H9 (cell line): ENCODE data around the gene DCAF10. TPM values are rescaled to one million over a fixed set of nuclear protein-coding genes. Genes with fewer than 3 reads are reported as not detected.

Experiments used
- DNase-seq: peaks from one replicate; pipeline ENCODE4 v3.0.0-alpha.2; 2017
- H2AFZ ChIP-seq: one replicate; pipeline ENCODE4 v1.6.1; 2013; ENCODE audit warnings: mild to moderate bottlenecking, low read length, control low read depth, moderate library complexity
- H2AK5ac ChIP-seq: 2 replicates; pipeline ENCODE4 v1.6.1; 2013; ENCODE audit warnings: low read length, control low read depth, mixed read lengths; ENCODE audit not compliant: insufficient read length
- H2BK120ac ChIP-seq: one replicate; pipeline ENCODE4 v1.6.1; 2013; ENCODE audit warnings: low read depth, mild to moderate bottlenecking, low read length, control low read depth, inconsistent platforms; ENCODE audit not compliant: poor library complexity, severe bottlenecking
- H2BK12ac ChIP-seq: 2 replicates; pipeline ENCODE4 v1.6.1; 2013; ENCODE audit warnings: low read length, control low read depth, mixed read lengths, low read depth; ENCODE audit not compliant: insufficient read length
- H2BK15ac ChIP-seq: 2 replicates; pipeline ENCODE4 v1.6.1; 2013; ENCODE audit warnings: low read depth, low read length, control low read depth
- H2BK20ac ChIP-seq: one replicate; pipeline ENCODE4 v1.6.1; 2013; ENCODE audit warnings: low read depth, mild to moderate bottlenecking, low read length, control low read depth, inconsistent platforms; ENCODE audit not compliant: poor library complexity, severe bottlenecking
- H2BK5ac ChIP-seq: 2 replicates; pipeline ENCODE4 v1.6.1; 2013; ENCODE audit warnings: low read length, control low read depth, mixed read lengths; ENCODE audit not compliant: insufficient read length
- H3K14ac ChIP-seq: 2 replicates; pipeline ENCODE4 v1.6.1; 2013; ENCODE audit warnings: low read length, control low read depth; ENCODE audit not compliant: insufficient read depth
- H3K18ac ChIP-seq: 2 replicates; pipeline ENCODE4 v1.6.1; 2013; ENCODE audit warnings: low read depth, mild to moderate bottlenecking, mixed read lengths, low read length, control low read depth; ENCODE audit not compliant: insufficient read length
- H3K23ac ChIP-seq: 2 replicates; pipeline ENCODE4 v1.6.1; 2013; ENCODE audit warnings: low read length, control low read depth, mixed read lengths, low read depth; ENCODE audit not compliant: insufficient read length
- H3K23me2 ChIP-seq: 2 replicates; pipeline ENCODE4 v1.6.1; 2013; ENCODE audit warnings: low read depth, mild to moderate bottlenecking, mixed read lengths, low read length, control low read depth; ENCODE audit not compliant: insufficient read length, poor library complexity, severe bottlenecking
- H3K27ac ChIP-seq: 2 replicates; pipeline ENCODE4 v1.5.1; 2013; ENCODE audit warnings: low read length, control low read depth, mixed read lengths, low read depth; ENCODE audit not compliant: insufficient read length
- H3K27me3 ChIP-seq: 2 replicates; pipeline ENCODE4 v1.6.1; 2013; ENCODE audit warnings: low read length, control low read depth, inconsistent platforms; ENCODE audit not compliant: insufficient read depth
- H3K4ac ChIP-seq: 2 replicates; pipeline ENCODE4 v1.6.1; 2013; ENCODE audit warnings: low read depth, mild to moderate bottlenecking, control low read depth, inconsistent platforms, low read length, moderate library complexity
- H3K4me1 ChIP-seq: 2 replicates; pipeline ENCODE4 v1.6.1; 2013; ENCODE audit warnings: low read length, control low read depth, inconsistent platforms; ENCODE audit not compliant: insufficient read depth
- H3K4me2 ChIP-seq: 2 replicates; pipeline ENCODE4 v1.6.1; 2013; ENCODE audit warnings: low read length, control low read depth, mixed read lengths; ENCODE audit not compliant: insufficient read length, insufficient read depth
- H3K56ac ChIP-seq: 2 replicates; pipeline ENCODE4 v1.6.1; 2013; ENCODE audit warnings: low read depth, mild to moderate bottlenecking, mixed read lengths, low read length, control low read depth; ENCODE audit not compliant: insufficient read length
- H3K79me1 ChIP-seq: 2 replicates; pipeline ENCODE4 v1.6.1; 2013; ENCODE audit warnings: low read depth, mild to moderate bottlenecking, moderate library complexity, low read length, control low read depth, inconsistent platforms; ENCODE audit not compliant: insufficient read depth, poor library complexity, severe bottlenecking
- H3K79me2 ChIP-seq: 2 replicates; pipeline ENCODE4 v1.6.1; 2013; ENCODE audit warnings: low read length, control low read depth, inconsistent platforms; ENCODE audit not compliant: insufficient read depth
- H3K9ac ChIP-seq: 2 replicates; pipeline ENCODE4 v1.6.1; 2013; ENCODE audit warnings: low read length, control low read depth, mixed read lengths; ENCODE audit not compliant: insufficient read length; ENCODE audit errors: extremely low read depth
- H3K9me3 ChIP-seq: one replicate; pipeline ENCODE4 v1.6.1; 2013; ENCODE audit warnings: low read depth, low read length, inconsistent platforms; ENCODE audit not compliant: control insufficient read depth
- H3T11ph ChIP-seq: one replicate; pipeline ENCODE4 v1.6.1; 2013; ENCODE audit warnings: mild to moderate bottlenecking, low read length, control low read depth, inconsistent platforms
- H4K20me1 ChIP-seq: one replicate; pipeline ENCODE4 v1.6.1; 2013; ENCODE audit not compliant: control insufficient read depth, insufficient read length, insufficient read depth
- H4K5ac ChIP-seq: 2 replicates; pipeline ENCODE4 v1.6.1; 2013; ENCODE audit warnings: low read depth, mild to moderate bottlenecking, mixed read lengths, low read length, control low read depth; ENCODE audit not compliant: insufficient read length
- H4K8ac ChIP-seq: replicated peaks from 2 replicates; pipeline ENCODE4 v1.6.1; 2013; ENCODE audit warnings: low read length, control low read depth, mixed read lengths, low read depth; ENCODE audit not compliant: insufficient read length
- H4K91ac ChIP-seq: 2 replicates; pipeline ENCODE4 v1.6.1; 2013; ENCODE audit warnings: low read depth, mild to moderate bottlenecking, moderate library complexity, mixed read lengths, low read length, control low read depth; ENCODE audit not compliant: insufficient read length
- H3K27ac Mint-ChIP-seq, 3 experiments: 2 replicates in 2 of 3; 3 replicates in 1 of 3; pipeline ENCODE4 v1.8.0; 2020 to 2021; ENCODE audit warnings: mixed read lengths in 3 of 3, mild to moderate bottlenecking in 1 of 3, moderate library complexity in 1 of 3
- H3K27me3 Mint-ChIP-seq: 2 replicates; pipeline ENCODE4 v1.8.0; 2021; ENCODE audit warnings: low read depth, mild to moderate bottlenecking, moderate library complexity, mixed read lengths
- H3K36me3 Mint-ChIP-seq, 3 experiments: 2 replicates in 2 of 3; 3 replicates in 1 of 3; pipeline ENCODE4 v1.8.0; 2020 to 2021; ENCODE audit warnings: low read depth in 3 of 3, mixed read lengths in 3 of 3; ENCODE audit not compliant: insufficient read depth in 1 of 3
- H3K4me1 Mint-ChIP-seq, 2 experiments: 2 replicates each; pipeline ENCODE4 v1.8.0; 2020; ENCODE audit warnings: mixed read lengths in 2 of 2
- H3K4me3 Mint-ChIP-seq, 2 experiments: 2 replicates in 1 of 2; 3 replicates in 1 of 2; pipeline ENCODE4 v1.8.0; 2020 to 2021; ENCODE audit warnings: mild to moderate bottlenecking in 2 of 2, mixed read lengths in 2 of 2, moderate library complexity in 1 of 2
- H3K9me3 Mint-ChIP-seq, 2 experiments: 2 replicates in 1 of 2; 3 replicates in 1 of 2; pipeline ENCODE4 v1.8.0; 2020; ENCODE audit warnings: mild to moderate bottlenecking in 2 of 2, mixed read lengths in 2 of 2, moderate library complexity in 1 of 2
- WGBS: extraction: QIAGEN DNeasy Blood & Tissue Kit; methylation state at CpG from one replicate; pipeline ENCODE4 v1.1.7; 2013; ENCODE audit warnings: missing lambda C conversion rate, low lambda C conversion rate, mixed read lengths; ENCODE audit not compliant: insufficient read length; ENCODE audit errors: extremely low coverage; 5-methylcytosine and 5-hydroxymethylcytosine counted together
- total RNA-seq: library from RNA; stranded (reverse); gene quantifications from 2 replicates; pipeline ENCODE4 v1.2.1, GENCODE V29; 2021
- TF ChIP-seq, protein P1 (sequence below): fragments of 200-600 bp; sonication (generic); conservative IDR thresholded peaks from 3 replicates; pipeline ENCODE4 v1.8.0; 2021; ENCODE audit warnings: antibody characterized with exemption, mild to moderate bottlenecking

DCAF10 gene
- total RNA-seq, 1 experiment from 2014 or later = 13.4 TPM

GRCh38 chr9:37811906-37812476 lies 11.4 kb downstream of the DCAF10 start:
- H2BK120ac ChIP-seq = no peak overlapping the region
- no peak overlapping the region for H2AK5ac ChIP-seq
- H3K23ac ChIP-seq = no peak overlapping the region
- no peak overlapping the region for H3T11ph ChIP-seq
- no peak overlapping the region for H3K9ac ChIP-seq
- no peaks in the 10 kb centered on the region for H3K4me1 ChIP-seq
- H4K8ac ChIP-seq = no peak overlapping the region
- no peaks in the 10 kb centered on the region for H3K9me3 ChIP-seq
- WGBS = no CpG with 5 or more reads among the region's 6 CpGs
- no peaks in the 10 kb centered on the region for H3K4me1 Mint-ChIP-seq
- no peak overlapping the region for H3K18ac ChIP-seq
- no peaks in the 10 kb centered on the region; a peak in 1 of 7 replicates for H3K36me3 Mint-ChIP-seq
- no peak overlapping the region for H2BK12ac ChIP-seq
- no peak overlapping the region for H3K14ac ChIP-seq
- no peak overlapping the region for H3K4me2 ChIP-seq
- H4K5ac ChIP-seq = no peak overlapping the region
- H3K27ac ChIP-seq = no peak overlapping the region
- no peaks in the 10 kb centered on the region; the same call in 1 of the 2 replicates for H3K79me2 ChIP-seq
- peaks cover 2% of the 10 kb centered on the region for H3K79me1 ChIP-seq
- H3K4ac ChIP-seq = no peak overlapping the region
- H2AFZ ChIP-seq = no peak overlapping the region
- no peaks in the 10 kb centered on the region for H3K9me3 Mint-ChIP-seq
- H3K56ac ChIP-seq = no peak overlapping the region
- H4K91ac ChIP-seq = no peak overlapping the region
- no peak overlapping the region for H2BK5ac ChIP-seq
- H3K4me3 Mint-ChIP-seq = no peak overlapping the region
- TF ChIP-seq, protein P1, sequence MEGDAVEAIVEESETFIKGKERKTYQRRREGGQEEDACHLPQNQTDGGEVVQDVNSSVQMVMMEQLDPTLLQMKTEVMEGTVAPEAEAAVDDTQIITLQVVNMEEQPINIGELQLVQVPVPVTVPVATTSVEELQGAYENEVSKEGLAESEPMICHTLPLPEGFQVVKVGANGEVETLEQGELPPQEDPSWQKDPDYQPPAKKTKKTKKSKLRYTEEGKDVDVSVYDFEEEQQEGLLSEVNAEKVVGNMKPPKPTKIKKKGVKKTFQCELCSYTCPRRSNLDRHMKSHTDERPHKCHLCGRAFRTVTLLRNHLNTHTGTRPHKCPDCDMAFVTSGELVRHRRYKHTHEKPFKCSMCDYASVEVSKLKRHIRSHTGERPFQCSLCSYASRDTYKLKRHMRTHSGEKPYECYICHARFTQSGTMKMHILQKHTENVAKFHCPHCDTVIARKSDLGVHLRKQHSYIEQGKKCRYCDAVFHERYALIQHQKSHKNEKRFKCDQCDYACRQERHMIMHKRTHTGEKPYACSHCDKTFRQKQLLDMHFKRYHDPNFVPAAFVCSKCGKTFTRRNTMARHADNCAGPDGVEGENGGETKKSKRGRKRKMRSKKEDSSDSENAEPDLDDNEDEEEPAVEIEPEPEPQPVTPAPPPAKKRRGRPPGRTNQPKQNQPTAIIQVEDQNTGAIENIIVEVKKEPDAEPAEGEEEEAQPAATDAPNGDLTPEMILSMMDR = no peak
- H3K27me3 Mint-ChIP-seq = no peaks in the 10 kb centered on the region
- H3K27ac Mint-ChIP-seq = 0 out of 7 replicates have a peak overlapping the region, but pooled peaks of 1 of the 3 experiments have one; percentile 3
- H2BK20ac ChIP-seq = no peak overlapping the region
- H3K23me2 ChIP-seq = no peaks in the 10 kb centered on the region
- DNase-seq = no peak
- no peak overlapping the region for H2BK15ac ChIP-seq
- no peaks in the 10 kb centered on the region for H3K27me3 ChIP-seq
- no peaks in the 10 kb centered on the region for H4K20me1 ChIP-seq
